SHP77 (cell line): Measurements from ENCODE around the gene FUCA1.
"Not testable (repeated sequence)": the region's sequence is repeated elsewhere in the genome, so short reads cannot be mapped to it uniquely, and the experiment has no call there.

Experiments used
- DNase-seq, 2 experiments: peaks; one replicate each; lab custom pipeline; 2025; lab: John Stamatoyannopoulos, UW

FUCA1 gene

GRCh38 chr1:23895993-23896392, 27.9 kb upstream of the FUCA1 start:
- no peak for DNase-seq

GRCh38 chr1:23895082-23895481, 27.0 kb upstream of the FUCA1 start:
- no peak for DNase-seq

- DNase-seq, result no peak
These were observed 21.0 kb upstream of the FUCA1 start for GRCh38 chr1:23889074-23889473.

- no peak for DNase-seq
These were observed 17.1 kb upstream of the FUCA1 start for GRCh38 chr1:23885222-23885621.

- no peak for DNase-seq
These were observed 14.7 kb upstream of the FUCA1 start for GRCh38 chr1:23882746-23883145.

- no peak for DNase-seq
These were observed 11.7 kb upstream of the FUCA1 start for GRCh38 chr1:23879809-23880208.

- DNase-seq, result no peak
These were observed 10.6 kb upstream of the FUCA1 start for GRCh38 chr1:23878668-23879067.

GRCh38 chr1:23875382-23875781, 7.3 kb upstream of the FUCA1 start:
- DNase-seq, result no peak

- DNase-seq, result no peak
These were observed 4.3 kb upstream of the FUCA1 start for GRCh38 chr1:23872421-23872820.

GRCh38 chr1:23869051-23869450, 961 bp upstream of the FUCA1 start:
- no peak for DNase-seq

GRCh38 chr1:23868557-23869016, 497 bp upstream of the FUCA1 start:
- peak in 1 of 2 experiments; percentile 44 for DNase-seq

- DNase-seq, result no peak
These were observed 572 bp downstream of the FUCA1 start for GRCh38 chr1:23867542-23867894.

GRCh38 chr1:23865543-23865930, 2.6 kb downstream of the FUCA1 start:
- no peak for DNase-seq

GRCh38 chr1:23864801-23865542, 3.1 kb downstream of the FUCA1 start:
- no peak for DNase-seq

- no peak for DNase-seq
These were observed 5.5 kb downstream of the FUCA1 start for GRCh38 chr1:23862640-23863039.

GRCh38 chr1:23854568-23854967, 13.5 kb downstream of the FUCA1 start:
- peak; percentile 1 to 14 for DNase-seq

GRCh38 chr1:23853124-23853523, 15.0 kb downstream of the FUCA1 start:
- not testable (repeated sequence) for DNase-seq

GRCh38 chr1:23851406-23851805, 16.7 kb downstream of the FUCA1 start:
- not testable (repeated sequence) for DNase-seq

GRCh38 chr1:23848673-23849616, 19.1 kb downstream of the FUCA1 start:
- no peak for DNase-seq

GRCh38 chr1:23847482-23848095, 20.5 kb downstream of the FUCA1 start:
- DNase-seq, result not testable (repeated sequence)

- no peak for DNase-seq
These were observed 22.9 kb downstream of the FUCA1 start for GRCh38 chr1:23845163-23845562.

- no peak for DNase-seq
These were observed 24.4 kb downstream of the FUCA1 start for GRCh38 chr1:23843644-23844043.
